Progenitor cell of endocrine pancreas (in vitro differentiated cells): Measurements from ENCODE around the gene TCL1A. TPM values are rescaled to one million over a fixed set of nuclear protein-coding genes. Genes with fewer than 3 reads are reported as not detected.

ENCODE experiments used
- DNase-seq: peaks from one replicate; pipeline ENCODE4 v3.0.0; 2021; ENCODE audit warnings: low spot score; ENCODE audit not compliant: unreplicated experiment
- H3K27ac Mint-ChIP-seq: 2 replicates; pipeline ENCODE4 v1.8.0; 2021; ENCODE audit warnings: mild to moderate bottlenecking, moderate library complexity, mixed read lengths
- H3K27me3 Mint-ChIP-seq: 2 replicates; pipeline ENCODE4 v1.8.0; 2021; ENCODE audit warnings: mixed read lengths
- H3K36me3 Mint-ChIP-seq: 2 replicates; pipeline ENCODE4 v1.8.0; 2022; ENCODE audit warnings: mixed read lengths; ENCODE audit not compliant: insufficient read depth
- H3K4me1 Mint-ChIP-seq: 2 replicates; pipeline ENCODE4 v1.8.0; 2021; ENCODE audit warnings: low read depth, mixed read lengths
- H3K4me3 Mint-ChIP-seq: 2 replicates; pipeline ENCODE4 v1.8.0; 2021; ENCODE audit warnings: low read depth, mild to moderate bottlenecking, moderate library complexity, mixed read lengths
- H3K9me3 Mint-ChIP-seq: 2 replicates; pipeline ENCODE4 v1.8.0; 2021; ENCODE audit warnings: low read depth, mixed read lengths
- total RNA-seq: library from RNA; stranded (reverse); gene quantifications from 2 replicates; pipeline ENCODE4 v1.2.1, GENCODE V29; 2021
- TF ChIP-seq, protein P1 (sequence below): fragments of 200-600 bp; sonication (generic); IDR thresholded peaks from one replicate; pipeline ENCODE4 v1.5.0; 2021; ENCODE audit warnings: antibody characterized with exemption, mild to moderate bottlenecking; ENCODE audit not compliant: unreplicated experiment

TCL1A gene
- total RNA-seq, 1 donor from 2014 or later, result not detected

DNA sequence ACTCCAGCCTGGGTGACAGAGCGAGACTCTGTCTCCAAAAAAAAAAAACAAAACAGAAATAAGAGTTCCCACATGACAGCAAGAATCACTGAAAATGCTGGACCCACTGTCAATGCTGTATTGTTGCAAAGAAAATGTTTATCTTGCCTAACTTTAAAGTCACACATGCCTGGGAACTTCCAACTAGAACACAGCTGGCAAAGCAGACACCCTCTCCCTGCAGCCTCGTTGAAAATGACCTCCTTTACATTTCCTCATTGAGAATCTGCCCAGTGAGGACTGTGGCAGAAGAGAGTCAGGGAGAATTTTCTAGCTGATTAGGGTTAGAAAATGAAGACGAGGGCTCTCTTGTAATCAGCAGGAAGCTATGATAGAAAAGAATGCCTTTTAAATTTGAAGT lies 42.8 kb upstream of the TCL1A start:
- H3K27ac Mint-ChIP-seq, result no peak overlapping the region
- no peak overlapping the region for H3K4me3 Mint-ChIP-seq
- DNase-seq, result no peak
- H3K9me3 Mint-ChIP-seq, result no peaks in the 10 kb centered on the region
- peaks cover 26% of the 10 kb centered on the region for H3K27me3 Mint-ChIP-seq
- no peaks in the 10 kb centered on the region for H3K36me3 Mint-ChIP-seq
- TF ChIP-seq, protein P1, sequence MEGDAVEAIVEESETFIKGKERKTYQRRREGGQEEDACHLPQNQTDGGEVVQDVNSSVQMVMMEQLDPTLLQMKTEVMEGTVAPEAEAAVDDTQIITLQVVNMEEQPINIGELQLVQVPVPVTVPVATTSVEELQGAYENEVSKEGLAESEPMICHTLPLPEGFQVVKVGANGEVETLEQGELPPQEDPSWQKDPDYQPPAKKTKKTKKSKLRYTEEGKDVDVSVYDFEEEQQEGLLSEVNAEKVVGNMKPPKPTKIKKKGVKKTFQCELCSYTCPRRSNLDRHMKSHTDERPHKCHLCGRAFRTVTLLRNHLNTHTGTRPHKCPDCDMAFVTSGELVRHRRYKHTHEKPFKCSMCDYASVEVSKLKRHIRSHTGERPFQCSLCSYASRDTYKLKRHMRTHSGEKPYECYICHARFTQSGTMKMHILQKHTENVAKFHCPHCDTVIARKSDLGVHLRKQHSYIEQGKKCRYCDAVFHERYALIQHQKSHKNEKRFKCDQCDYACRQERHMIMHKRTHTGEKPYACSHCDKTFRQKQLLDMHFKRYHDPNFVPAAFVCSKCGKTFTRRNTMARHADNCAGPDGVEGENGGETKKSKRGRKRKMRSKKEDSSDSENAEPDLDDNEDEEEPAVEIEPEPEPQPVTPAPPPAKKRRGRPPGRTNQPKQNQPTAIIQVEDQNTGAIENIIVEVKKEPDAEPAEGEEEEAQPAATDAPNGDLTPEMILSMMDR, result no peak
- H3K4me1 Mint-ChIP-seq, result no peaks in the 10 kb centered on the region

DNA sequence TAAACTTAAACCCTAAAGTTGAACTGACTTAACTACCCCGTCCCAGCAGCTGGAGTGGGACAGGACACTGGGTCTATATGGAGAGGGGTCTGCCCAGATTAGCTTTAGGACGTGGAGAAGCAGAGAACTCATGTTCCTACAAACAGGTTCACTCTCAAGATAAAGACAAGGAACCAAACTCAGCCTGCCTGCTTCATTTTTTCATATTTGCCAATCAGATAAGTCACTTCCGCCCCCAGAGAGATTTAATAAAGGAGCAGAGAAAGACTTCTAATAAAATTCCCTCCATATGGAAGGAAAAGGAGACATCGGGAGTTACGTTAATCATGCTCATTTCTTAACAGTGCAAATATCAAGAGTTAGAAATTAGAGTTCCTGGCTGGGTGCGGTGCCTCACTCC lies 42.2 kb upstream of the TCL1A start:
- H3K27me3 Mint-ChIP-seq, result peaks cover 21% of the 10 kb centered on the region

DNA sequence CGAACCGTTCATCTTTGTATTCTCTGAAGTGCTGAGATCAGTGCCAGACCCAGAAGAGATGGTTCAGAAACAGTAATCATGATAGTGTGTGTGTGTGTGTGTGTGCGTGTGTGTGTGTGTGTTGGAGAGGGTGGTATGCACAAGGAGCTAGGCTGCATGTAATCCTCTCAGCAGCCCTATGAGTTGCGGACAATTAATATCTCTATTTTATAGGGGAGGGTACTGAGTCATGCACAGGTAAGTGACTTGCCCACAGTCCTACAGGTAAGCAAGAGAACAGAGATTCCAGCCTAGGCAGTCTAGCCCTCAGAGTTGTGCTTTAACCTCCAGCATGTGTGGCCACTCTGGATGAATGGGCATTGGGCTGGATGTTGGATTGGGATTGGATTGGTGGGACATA lies 27.9 kb upstream of the TCL1A start:
- DNase-seq, result no peak
- no peak overlapping the region for H3K4me3 Mint-ChIP-seq
- H3K27ac Mint-ChIP-seq, result no peak overlapping the region
- H3K27me3 Mint-ChIP-seq, result no peaks in the 10 kb centered on the region
- TF ChIP-seq, protein P1, result no peak
- H3K4me1 Mint-ChIP-seq, result no peaks in the 10 kb centered on the region
- H3K9me3 Mint-ChIP-seq, result no peaks in the 10 kb centered on the region
- no peaks in the 10 kb centered on the region for H3K36me3 Mint-ChIP-seq

More for the DNA sequence above, 42.2 kb upstream of the TCL1A start:
- H3K9me3 Mint-ChIP-seq, result no peaks in the 10 kb centered on the region
- no peak overlapping the region for H3K4me3 Mint-ChIP-seq
- no peak for DNase-seq
- no peak overlapping the region for H3K27ac Mint-ChIP-seq
- no peaks in the 10 kb centered on the region for H3K4me1 Mint-ChIP-seq
- H3K36me3 Mint-ChIP-seq, result no peaks in the 10 kb centered on the region
- TF ChIP-seq, protein P1, result no peak

DNA sequence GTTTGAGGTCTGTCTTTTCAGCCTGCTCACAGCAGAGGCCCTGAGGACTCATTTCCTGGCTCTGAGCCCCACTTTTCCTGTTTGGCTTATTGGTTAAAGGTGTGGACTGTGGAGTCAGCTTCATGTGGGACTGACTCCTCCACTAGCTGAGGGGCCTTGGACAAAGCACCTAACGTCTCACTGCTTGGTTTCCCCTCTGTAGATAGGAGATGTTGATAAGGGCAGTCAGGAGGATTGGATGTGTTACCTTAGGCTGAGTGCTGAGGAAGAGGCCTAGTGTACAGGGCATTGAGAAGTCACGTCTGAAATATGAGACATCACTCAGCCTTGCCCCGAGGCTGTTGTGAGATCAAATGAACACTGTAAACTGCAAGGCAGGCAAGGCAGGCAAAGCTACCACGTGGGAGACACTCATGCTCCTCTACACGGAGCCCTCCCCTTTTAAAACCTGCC lies 27.1 kb upstream of the TCL1A start:
- Mint-ChIP-seq H3K9me3 (no peaks in the 10 kb centered on the region), H3K4me3 (no peak overlapping the region), H3K4me1 (no peaks in the 10 kb centered on the region), H3K27ac (peak overlapping the region; percentile 21), H3K27me3 (peaks cover 3% of the 10 kb centered on the region), H3K36me3 (no peaks in the 10 kb centered on the region)
- DNase-seq, result no peak
- TF ChIP-seq, protein P1, result no peak

DNA sequence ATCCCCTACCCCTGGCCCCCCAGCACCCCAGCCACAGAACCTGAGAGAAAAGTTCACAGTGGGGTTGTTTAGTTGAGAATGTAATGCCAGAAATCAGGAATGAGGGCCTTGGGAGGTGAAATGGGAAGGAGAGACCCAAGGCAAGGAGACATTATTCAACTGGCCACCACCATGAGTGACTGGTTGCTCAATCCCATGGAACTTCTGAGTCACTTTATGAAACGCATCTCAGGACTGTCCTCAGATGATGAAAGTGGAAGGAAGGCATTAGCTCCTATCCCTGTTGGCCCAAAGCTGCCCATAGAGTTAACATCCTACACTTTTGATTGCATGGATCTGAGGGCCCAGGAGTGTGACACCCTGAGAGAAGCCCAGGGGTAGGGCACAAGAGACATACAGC lies 25.4 kb upstream of the TCL1A start:
- Mint-ChIP-seq H3K27ac (no peak overlapping the region), H3K4me1 (no peaks in the 10 kb centered on the region), H3K9me3 (no peaks in the 10 kb centered on the region), H3K36me3 (no peaks in the 10 kb centered on the region), H3K27me3 (peaks cover 7% of the 10 kb centered on the region), H3K4me3 (no peak overlapping the region)
- TF ChIP-seq, protein P1, result no peak
- DNase-seq, result no peak
